VCaP (cell line): Measurements from ENCODE around the gene ILF3.

ENCODE experiments used
- H3K27ac ChIP-seq: fragments of 450-650 bp; 2 replicates; pipeline ENCODE4 v1.5.1; 2017
- CTCF ChIP-seq: fragments of 450-650 bp; conservative IDR thresholded peaks from 2 replicates; pipeline ENCODE4 v1.5.1; 2017; ENCODE audit warnings: mild to moderate bottlenecking, moderate library complexity

The ILF3 gene

DNA sequence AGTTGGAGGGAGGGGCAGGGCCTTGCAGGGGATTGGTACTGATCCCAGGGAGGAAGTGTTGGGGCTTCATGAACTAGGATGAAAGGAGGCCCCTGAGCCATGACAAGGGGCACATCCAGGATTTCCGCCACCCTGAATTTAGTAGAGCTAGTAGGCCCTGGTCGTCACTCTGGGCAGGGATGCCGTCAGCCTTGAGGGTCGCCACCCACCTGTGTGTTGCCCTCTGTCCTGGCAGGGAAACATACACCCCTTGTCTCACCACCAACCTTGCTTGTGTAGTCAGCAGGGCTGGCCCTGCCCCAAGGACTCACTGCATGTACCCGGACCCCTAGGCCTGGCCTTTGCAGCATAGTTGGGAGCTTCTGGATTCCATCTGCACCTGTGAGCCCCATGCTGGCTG is 37.7 kb downstream of the ILF3 start:
- H3K27ac ChIP-seq, result no peak overlapping the region
- no peak for TF ChIP-seq CTCF

- no peak for TF ChIP-seq CTCF
- H3K27ac ChIP-seq, result no peak overlapping the region
Observed at GRCh38 chr19:10692673-10693264, 38.6 kb downstream of the ILF3 start.

DNA sequence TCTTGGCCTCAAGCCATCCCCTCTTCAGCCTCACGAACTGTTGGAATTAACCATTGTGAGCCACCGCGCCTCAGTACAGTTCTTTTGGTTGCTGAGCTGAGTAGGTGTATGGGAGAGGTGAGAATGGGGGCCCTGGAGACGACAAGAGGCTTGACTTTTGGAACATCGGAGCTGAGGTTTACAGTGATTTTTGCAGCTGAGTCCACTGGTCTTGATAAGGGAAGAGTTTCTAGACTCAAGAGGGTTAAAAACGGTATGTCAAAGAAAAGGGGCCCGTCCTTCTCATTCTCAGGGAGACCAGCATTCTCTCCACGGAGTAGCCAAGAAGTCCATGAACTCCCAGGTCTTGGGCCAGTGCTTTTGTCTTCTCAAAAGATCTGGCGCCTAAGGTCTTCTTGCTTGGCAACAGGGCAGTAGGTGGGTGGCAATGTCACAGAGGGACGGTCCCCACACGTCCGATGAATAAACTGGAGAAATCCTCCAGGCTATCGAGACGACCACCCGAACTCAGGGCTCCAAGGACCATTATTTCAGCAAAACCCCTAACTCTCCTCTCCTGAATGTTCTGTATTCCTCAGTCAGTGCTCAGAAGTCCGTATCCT is 40.7 kb downstream of the ILF3 start:
- TF ChIP-seq CTCF, result no peak
- no peak overlapping the region for H3K27ac ChIP-seq

DNA sequence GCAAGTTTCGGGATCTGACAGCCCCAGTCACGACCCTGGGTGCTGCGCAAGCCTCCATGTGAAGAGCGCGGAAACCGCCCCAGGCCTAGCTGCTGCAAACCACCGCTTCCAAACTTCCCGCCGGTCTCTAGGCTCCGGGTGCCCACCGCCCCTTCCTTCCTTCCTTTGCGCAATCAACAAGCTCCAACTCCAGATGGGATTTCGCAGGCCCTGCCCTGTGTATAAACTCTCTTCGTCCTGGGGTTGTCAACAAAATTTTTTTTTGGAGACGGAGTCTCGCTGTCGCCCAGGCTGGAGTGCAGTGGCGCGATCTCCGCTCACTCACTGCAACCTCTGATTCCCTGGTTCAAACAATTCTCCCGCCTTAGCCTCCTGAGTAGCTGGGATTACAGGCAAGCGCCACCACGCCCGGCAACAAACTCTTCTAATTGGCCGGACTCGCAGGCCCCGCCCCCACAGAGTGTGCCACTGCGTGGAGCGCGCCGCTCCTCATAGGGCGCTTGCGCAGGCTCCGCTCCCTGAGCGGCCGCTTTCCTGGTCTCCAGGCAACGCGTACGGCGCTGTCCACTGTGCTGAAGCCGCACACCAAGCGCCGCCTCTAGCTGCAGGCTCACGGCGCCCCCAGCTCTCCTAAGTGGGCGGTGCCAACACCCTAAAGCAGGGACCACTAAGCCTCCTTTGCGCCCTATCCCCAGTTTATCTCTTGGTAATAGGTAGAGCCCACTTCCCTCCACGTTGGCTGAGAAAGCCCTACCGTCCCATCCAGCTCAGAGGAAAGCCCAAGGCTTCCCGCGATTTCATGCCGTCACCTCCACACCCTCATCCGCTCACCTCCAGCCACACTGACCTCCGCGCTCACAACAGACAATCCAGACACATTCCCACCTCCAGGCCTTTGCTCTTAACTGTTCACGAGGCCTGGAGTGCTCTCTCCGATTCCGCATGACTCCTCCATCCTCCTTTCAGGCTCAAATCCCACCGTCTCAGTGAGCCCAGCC is 41.6 kb downstream of the ILF3 start:
- TF ChIP-seq CTCF, result no peak
- no peak overlapping the region for H3K27ac ChIP-seq

DNA sequence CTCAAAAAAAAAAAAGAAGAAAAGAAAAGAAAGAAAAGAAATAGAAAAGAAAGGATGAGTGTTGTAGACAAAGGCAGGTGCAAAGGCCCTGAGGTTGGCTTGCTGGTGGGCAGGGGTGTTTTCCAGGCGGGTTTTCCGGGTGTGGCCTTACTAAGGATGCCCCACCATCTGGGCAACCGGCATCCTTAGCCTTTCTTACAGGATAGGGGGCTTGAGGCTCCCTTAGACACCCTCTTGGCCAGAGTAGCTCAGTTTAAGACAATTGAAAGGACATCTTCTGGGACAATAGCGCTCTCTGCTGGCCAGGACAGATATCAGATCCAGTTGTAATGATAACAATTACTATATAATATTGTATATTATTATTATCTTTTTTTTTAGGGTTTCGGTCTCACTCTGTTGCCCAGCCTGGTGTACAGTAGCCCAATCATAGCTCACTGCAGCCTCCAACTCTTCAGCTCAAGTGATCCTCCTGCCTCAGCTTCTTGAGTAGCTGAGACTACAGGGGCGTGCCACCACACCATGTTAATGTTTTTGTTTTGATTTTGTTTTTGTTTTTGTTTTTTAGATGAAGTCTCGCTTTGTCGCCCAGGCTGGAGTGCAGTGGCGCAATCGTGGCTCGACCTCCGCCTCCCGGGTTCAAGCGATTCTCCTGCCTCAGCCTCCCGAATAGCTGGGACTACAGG is 45.6 kb downstream of the ILF3 start:
- no peak overlapping the region for H3K27ac ChIP-seq

GRCh38 chr19:10701955-10702525 is 47.9 kb downstream of the ILF3 start:
- peak overlapping the region; percentile 65 for H3K27ac ChIP-seq
- TF ChIP-seq CTCF, result no peak

More for the DNA sequence above, 45.6 kb downstream of the ILF3 start:
- TF ChIP-seq CTCF, result peak; percentile 67
